Right ventricle myocardium inferior (tissue), 1 donor: ENCODE results near the gene RHOT2. TPM values are rescaled to one million over a fixed set of nuclear protein-coding genes. Genes with fewer than 3 reads are reported as not detected.
"Not testable (repeated sequence)": the region's sequence is repeated elsewhere in the genome, so short reads cannot be mapped to it uniquely, and the experiment has no call there.

Experiments
- ATAC-seq: fragments of 200-7000 bp; cut with Tn5 transposase; one replicate; pipeline ENCODE4 v1.9.1; 2020; ENCODE audit warnings: mild to moderate bottlenecking, moderate library complexity
- DNase-seq: peaks from one replicate; pipeline ENCODE4 v3.0.0; 2021; ENCODE audit errors: missing footprints
- intact Hi-C: fragments of 100-400 bp; cut with DNase I; formaldehyde crosslinking; loops from one replicate; pipeline ENCODE4 v1.11.0; 2022
- total RNA-seq: library from RNA; stranded (reverse); fragmentation: NEBNext Ultra II Directional; extraction: Animal tissue kit (Norgen Biotek cat#: 25700); gene quantifications from one replicate; pipeline ENCODE4 v1.2.1, GENCODE V29; 2021
- donor health status: DM: no; HTN: yes; CAD: no; lungs with severe emphysema.

RHOT2 gene
- total RNA-seq, 1 donor from 2014 or later, result 86.0 TPM

DNA sequence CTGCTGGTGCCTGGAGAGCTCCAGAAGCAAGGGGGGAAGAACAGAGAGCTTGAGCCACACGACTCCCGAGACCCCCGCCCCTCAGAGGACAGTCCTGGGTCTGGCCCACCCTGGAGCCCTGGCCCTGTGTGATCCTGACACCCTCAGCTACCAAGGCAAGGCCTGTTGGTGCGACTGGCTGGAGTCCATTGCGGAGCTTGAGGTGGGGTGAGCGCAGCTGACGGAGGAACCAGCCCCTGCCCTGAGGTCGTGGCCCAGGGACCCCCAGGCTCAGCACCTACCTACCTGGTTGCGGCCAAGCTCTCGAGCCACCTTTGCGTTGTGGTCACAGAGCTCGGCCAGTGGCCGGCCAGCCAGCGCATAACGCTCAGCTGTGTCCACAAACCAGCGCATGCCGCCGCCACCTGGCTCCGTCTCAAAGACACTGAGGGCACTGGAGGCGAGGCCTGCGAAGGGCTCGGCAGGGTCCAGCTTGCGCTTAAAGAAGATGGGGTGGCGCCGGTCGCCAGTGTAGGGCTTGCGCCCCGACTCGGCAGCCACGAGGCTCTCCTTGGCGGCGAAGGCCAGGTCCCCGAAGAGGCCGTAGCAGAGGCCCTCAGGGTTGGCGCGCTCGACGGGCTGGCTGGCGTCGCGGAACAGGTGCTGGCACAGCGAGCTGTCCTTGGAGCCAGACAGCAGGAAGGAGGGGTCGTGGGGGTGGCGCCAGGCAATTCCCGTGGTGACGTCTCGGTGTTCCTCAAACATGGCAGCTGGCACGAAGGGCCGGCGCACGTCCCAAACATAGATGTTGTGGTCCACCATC lies 18.7 kb downstream of the RHOT2 start:
- no peak for ATAC-seq
- DNase-seq, result no peak
- intact Hi-C loops, result loop anchor here (5.0 to 10.0 kb wide), 2 partner anchors 36 to 1648 kb away; partner anchors contain the start of gene ANTKMT

DNA sequence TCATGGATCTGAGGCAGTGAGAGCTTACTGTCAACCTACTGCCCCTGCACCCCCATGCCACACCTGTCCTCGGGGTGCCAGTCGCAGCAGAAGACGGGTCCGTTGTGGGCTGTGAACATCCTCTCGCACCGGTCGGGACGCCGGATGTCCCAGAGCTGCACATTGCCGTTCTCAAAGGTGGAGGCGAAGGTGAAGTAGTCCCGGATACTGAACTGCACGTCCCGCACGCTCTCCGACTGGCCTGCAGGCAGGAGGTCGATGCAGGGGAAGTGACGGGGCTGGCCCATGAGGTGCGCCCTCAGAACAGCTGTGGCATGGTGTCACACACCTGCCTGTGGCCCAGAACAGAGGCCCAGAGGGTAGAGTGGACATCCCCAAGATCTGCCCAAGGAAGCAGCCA lies 19.6 kb downstream of the RHOT2 start:
- intact Hi-C loops, result loop anchor here (5.0 to 10.0 kb wide), 2 partner anchors 35 to 1647 kb away; partner anchors contain the start of gene ANTKMT
- ATAC-seq (no peak), DNase-seq (no peak)

DNA sequence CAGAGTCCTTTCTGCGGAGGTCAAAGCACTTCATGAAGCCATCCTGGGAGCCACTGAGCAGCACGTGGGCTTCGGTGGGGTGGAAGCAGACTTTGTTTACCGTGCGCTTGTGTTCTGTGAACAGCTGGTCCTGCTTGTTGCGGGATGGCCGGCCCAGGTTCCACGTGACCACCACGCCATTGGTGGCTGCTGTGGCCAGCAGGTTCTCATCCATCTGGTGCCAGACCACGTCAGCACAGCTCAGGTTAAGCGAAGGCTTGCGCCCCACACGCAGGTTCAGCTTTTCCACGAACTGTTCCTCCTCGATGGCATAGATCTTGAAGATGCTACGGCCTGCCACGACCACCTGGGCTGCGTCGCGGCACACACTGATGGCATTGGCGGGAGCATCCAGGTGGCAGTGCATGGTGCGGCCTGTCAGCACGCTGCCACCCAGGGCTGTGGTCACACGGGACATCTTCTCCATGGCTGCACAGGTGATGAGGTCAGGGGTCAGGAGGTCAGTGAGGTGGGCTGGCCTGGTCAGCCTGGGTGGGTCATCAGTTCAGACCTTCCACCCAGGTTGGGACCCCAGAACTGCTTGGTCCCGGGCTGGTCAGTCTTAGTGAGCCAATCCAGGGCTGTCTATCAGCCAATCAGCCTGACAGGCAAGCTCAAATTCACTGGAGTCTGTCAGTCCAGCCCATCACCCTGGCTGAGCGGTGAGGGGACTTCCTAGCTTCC lies 21.4 kb downstream of the RHOT2 start:
- DNase-seq (no peak), ATAC-seq (no peak)
- intact Hi-C loops, result loop anchor here (5.0 to 10.0 kb wide), 2 partner anchors 33 to 1645 kb away; partner anchors contain the start of gene ANTKMT

DNA sequence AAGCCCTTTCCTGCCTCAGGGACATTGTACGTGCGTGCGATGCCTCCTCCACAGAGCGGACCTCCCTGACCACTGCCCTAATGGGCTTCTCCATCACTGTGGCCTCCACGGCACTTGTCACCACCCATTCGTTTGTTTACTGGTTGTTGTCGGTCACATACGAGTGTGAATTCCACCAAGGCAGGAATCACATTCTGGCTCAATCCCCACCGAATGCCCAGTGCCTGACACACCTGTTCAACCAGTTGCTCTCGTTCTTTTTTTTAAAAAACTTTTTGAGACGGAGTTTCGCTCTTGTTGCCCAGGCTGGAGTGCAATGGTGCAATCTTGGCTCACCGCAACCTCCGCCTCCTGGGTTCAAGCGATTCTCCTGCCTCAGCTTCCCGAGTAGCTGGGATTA lies 23.3 kb downstream of the RHOT2 start:
- intact Hi-C loops, DNase-seq, ATAC-seq: not testable (repeated sequence)

DNA sequence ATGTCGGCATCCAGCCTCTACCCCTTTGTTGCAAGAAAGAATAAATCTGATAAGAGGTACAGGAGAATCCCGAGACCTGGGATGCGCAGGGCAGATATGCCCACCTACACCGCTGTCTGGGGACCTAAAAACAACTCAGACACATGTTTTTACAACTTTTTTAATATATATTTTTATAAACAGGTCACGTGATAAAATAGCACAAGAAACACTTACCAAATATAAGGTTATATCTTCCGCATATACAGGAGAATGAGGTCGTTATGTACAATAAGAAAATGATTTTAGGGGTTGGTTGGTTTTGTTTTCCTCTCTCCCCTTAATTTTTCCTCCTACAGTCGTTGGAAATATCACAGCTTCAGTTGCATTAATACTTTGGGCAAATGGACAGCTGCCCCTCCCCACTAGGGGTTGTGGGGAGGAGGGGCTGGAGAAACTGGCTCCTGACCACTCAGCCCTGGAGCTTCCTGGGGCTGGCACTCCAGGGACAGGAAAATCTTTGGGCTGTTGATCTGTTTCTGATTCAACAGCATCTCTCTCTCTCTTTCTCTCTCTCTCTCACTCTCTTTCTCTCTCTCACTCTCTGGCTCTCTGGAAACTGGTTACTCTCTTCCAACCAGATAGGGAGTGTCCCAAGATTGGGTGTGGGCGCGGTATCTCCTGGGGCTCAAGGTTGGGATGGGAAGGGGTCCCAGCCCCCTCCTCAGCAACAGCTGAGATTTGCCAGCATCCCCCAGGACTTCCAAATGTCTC lies 24.6 kb downstream of the RHOT2 start:
- intact Hi-C loops, result no loop called here
- DNase-seq (no peak), ATAC-seq (no peak)

DNA sequence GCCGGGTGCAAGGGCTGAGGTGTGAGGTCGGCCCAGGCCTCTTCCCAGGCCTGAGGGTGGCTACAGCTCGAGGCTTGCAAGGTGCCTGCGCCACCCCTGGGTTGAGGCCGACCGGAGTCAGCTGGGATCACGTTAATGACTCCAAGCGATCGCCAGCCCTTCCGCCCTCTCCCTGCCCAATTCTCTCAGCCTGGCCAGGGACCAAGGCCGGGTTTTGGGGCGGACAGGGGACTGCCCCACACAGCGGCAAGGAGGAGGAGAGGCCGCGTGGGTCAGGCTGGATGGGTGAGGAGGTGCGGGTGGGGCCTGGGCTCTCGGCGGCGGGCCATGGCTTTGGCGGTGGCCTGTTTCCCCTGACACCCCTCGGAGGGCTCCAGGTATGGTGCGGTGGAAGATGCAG lies 25.4 kb downstream of the RHOT2 start:
- ATAC-seq, result no peak
- no peak for DNase-seq
- intact Hi-C loops, result no loop called here

DNA sequence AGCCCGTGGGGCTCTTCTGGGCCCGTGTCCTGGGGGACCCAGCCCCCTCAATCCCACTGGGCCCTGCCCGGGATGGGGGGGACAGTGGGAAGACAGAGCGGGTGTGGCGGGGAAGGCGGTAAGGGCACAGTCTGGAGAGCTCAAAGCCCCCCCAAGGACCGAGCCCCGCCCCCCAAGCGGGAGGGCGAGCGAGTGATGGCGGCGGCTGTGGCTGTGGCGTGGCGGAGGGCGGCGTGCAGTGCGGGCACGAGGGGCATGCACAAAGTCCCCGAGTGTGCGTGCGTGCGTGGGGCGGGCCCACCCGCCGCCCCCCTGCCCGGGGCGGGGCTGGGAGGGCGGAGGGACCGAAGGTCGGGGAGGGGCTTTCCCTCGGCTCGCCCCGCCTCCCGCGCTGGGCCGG lies 25.8 kb downstream of the RHOT2 start:
- no peak for ATAC-seq
- DNase-seq, result no peak
- intact Hi-C loops, result no loop called here

DNA sequence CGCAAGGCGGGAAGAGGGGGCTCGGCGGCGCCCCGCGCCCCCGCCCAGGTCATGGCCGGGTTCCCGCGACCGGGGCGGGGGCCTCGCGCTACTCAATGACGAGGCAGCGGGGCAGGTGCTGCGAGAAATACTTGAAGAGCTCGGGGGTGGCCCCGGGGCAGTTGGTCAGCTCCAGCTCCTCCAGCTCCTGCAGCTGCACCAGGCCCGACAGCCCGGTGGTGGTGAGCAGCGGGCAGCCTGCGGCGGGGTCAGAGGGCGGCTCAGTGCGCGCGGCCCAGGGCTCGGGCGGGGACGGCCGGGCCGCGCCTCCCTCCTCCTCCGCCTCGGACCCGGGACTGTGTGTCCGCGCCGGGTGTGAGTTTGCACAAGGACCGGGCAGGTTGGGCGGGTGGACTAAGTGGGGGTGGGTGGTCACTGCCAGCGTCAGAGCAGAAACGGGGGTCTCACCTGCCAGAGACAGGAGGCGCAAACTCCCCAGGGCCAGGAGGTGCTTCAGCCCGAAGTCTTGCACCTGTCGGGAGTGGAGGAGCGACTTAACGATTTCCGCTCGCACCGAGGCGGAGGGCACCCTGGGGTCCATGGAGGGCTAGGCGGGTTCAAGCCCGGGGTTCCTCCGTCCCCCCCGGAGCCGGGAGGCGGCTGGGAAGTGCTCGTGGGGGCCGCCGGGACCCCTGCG lies 26.4 kb downstream of the RHOT2 start:
- intact Hi-C loops, result no loop called here
- no peak for ATAC-seq

DNA sequence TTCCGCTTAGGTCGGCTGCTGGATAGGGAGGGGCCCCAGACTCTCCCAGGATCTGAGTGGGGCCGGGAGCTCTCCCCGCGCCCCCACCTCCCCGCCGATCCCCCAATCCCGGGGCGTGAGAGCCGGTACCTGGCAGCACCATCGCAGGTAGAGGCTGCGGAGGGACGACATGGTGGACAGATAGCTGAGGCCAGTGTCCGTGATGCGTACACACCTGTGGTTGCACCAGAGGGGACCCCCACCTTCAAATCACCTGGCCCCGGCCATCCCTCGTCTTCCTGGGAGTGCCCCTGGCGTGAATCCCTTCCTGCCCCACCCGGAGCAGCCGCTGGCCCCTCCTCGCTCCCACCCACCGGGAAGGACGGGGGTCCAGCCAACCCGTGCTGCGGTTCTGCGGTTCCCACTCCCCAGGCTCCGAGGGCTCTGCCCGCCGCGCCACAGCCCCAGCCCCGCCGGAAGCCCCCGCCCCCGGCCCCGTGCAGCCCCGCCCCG lies 27.0 kb downstream of the RHOT2 start:
- intact Hi-C loops, result no loop called here
- no peak for DNase-seq
- no peak for ATAC-seq

More for the DNA sequence above, 26.4 kb downstream of the RHOT2 start:
- no peak for DNase-seq

DNA sequence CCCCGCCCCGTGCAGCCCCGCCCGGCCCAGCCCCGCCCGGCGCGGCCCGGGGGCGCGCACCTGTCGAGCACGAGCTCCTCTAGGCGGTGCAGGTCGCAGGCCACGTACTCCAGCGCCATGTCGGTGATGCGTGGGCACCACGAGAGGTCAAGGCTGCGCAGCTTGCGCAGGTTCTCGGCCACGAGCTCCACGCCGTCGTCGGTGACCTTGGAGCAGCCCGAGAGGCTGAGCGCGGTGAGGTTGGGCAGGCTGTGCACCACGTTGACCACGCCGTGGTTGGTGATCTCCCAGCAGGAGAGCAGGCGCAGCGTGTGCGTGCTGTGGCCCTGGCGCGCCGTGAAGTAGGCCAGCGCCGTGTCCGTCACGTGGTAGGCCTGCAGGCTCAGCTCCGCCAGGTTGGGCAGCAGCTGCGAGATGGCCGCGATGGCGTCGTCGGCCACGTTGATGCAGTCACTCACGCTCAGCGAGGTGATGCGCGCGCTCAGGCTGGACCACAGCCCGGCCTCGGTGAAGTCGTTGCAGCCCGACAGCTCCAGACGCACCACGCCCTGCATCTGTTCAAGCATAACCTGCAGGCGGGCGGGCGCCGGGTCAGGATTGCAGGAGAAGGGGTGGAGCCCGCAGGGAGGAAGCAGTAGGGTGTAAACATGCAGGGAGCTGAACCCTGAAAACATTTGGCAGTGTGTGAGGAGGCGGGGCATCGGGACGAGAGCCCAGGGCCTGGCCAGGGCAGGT lies 27.6 kb downstream of the RHOT2 start:
- no peak for DNase-seq
- no peak for ATAC-seq
- intact Hi-C loops, result no loop called here

DNA sequence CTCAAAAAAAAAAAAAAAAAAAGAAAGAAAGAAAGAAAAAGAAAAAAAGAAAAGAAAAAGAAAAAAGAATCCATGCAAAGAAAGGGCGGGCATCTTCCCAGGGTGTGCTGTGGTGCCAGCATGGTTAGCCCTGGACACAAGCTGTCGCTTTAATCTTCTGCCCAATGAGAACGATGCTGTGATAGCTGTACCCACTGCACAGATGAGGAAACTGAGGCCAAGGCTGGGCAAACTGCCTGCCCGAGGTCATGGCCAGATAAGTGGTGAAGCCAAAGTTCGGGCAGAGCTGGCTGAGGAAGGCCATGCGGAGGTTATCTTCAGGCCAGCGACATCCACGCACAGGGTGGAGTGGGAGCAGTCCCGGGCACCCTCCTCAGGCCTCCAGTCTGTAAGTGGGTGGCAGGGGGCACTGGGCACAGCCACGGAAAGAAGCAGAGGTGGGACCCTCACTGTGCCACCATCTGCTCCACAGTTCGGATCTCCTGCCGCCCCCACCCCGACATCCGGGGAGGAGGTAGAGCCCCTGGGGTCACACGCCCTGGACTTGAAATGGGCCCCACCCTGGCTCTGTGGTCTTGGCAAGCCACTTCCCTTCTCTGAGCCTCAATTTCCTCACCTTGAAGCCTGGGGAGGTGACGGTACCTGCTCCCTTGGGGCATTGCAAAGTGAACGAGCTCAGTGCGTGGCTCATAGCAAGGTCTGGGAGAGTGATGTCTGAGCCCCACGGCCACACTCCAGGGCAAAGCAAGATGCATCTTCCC lies 31.2 kb downstream of the RHOT2 start:
- ATAC-seq, result no peak
- no peak for DNase-seq
- intact Hi-C loops, result no loop called here

DNA sequence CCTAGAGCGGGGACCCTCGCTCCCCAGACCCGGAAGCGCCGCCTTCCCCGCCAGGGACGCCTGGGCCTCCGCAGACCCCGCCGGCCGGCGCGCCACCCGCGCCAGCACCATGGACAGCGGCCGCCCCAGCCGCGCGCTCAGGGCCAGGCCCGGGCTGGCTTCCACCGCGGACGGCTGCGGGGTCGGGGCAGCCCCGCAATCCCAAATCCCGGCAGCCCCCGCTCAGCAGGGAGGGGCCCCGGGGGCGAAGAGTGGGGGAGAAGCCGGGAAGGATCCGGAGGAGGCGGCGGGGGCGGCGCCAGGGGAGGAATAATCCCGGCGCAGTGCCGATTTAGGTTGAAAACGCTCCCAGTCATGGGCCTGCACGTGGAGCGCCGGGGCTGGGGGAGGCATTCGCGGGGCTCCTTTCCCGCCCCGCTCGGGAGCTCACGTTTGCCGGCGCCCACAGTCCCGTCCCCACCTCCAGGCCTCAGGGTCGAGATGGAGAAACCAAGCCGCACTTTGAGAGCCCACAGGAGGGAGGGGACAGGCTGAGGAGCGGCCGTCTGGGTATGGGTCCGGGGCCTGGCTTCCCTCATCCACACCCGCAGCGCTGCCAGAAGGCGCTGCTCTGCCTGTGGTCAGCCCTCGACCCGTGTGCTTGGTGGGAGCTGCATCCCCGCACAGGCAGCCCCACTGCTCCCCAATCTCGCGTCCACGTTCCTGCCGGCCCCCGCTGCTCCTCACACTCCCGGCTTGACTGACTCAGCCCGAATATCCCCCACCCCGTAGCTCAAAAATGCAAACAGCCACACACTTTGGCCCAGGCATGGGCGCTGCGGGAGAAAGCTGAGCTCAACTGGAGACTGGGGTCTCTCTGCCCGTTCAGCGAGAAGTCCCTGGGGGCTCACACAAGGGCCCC lies 33.0 kb downstream of the RHOT2 start:
- intact Hi-C loops, result no loop called here
- DNase-seq, result no peak
- ATAC-seq, result no peak

DNA sequence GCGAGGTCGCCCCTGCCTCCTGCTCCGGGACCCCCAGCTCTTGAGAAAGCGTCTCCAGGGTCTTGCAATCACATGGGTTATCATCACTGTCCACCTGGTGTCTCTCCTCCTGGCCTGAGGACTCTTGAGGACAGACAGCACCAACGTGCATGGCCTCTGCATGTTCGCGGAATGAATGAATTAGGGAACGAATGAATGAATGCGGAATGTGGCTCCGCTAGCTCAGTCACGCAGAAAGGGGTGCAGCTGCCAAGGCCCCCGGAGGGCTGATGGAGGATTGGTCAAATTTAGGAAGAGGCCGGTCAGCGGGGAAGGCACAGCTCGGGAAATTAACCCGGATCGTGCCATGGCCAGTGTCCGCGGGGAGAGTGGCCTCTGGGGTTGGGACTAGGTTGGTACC lies 34.4 kb downstream of the RHOT2 start:
- DNase-seq (no peak), ATAC-seq (no peak)
- intact Hi-C loops, result no loop called here

DNA sequence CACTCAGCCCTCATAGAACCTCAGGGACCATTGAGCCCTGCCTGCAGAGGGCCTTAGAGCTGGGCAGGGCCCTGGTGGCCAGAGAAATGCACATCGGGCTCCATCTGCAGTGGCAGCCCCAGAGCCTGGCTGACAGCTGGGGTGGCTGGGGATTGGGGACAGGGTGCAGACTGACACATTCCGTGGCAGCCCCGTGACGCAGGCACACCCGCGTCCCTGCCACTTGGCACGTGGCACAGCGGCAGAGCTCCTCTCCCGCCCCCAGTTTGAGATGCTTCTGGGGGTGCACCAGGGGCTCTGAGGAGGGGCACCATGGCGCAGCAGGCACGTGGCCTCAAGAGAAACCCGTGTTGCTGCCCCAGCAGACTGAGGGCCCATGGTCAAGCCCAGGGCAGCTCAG lies 35.5 kb downstream of the RHOT2 start:
- no peak for DNase-seq
- intact Hi-C loops, result no loop called here
- ATAC-seq, result no peak

DNA sequence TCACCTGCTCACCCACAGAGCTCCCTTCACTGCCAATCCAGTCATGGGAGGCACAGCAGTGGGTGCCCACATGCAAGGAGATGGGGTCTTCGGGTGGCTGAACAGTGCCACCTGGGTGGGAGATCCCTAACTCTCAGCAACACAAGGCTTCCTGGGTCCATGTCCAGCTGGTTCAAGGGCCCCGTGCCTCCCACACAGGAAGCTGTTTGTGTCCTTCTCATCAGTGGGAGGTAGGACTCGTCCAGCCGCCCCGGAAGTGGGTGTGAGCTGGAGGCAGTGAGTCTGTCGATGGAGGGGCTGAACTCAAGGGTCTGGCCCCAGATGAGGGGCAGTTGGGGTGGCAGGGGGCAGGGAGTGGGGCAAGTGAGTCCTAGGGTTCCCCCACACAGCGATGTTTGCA lies 36.1 kb downstream of the RHOT2 start:
- ATAC-seq (no peak), DNase-seq (no peak)
- intact Hi-C loops, result no loop called here

DNA sequence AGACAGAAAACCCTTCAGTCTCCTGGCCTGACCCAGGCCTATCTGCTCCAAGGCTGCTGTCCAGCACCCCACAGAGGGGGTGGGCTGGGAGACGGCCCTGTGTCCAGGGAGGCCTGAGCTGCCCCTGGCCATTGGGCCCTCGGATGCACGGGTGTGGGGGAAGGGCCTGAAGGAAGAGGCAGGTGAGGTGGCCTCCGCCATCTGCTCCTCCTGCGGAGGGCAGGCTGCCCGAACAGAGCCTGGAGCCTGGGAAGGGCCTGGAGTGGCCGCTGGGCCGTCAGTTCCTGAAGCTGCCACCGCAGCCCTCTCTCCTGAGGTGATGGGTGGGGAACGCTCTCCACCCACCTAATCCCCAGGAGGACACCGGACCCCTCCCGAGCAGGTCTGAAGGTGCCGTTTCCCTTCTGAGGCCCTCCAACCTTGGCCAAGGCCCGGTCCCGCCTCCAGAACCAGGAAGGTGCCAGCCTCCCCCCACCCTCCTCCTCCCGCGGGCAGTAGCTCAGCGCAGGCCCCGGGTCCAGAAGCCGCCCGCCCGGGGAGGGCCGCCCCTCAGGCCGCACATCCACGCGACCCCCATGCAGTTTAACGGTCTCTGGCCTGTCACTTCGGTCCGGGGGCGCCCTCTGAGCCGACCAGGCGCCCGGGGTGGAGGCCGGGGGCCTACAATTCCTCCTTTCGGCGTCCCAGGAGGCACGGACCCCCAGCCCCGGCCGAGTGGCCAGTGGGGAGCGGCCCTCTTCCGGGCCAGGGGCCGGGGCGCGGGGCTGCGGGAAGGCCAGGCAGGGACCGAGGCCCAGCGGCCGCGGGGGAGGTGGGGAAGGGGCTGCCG lies 36.8 kb downstream of the RHOT2 start:
- ATAC-seq, result no peak
- intact Hi-C loops, result no loop called here
- no peak for DNase-seq
